Measurements from ENCODE around the gene PRKCB. TPM values are rescaled to one million over a fixed set of nuclear protein-coding genes. Genes with fewer than 3 reads are reported as not detected.

PRKCB gene
- total RNA-seq, 2 experiments from 2014 or later = 21.0 to 51.6 TPM

GRCh38 chr16:23833504-23833903 is 2.3 kb upstream of the PRKCB start:
- no TSS peak for BruUV-seq (replicated peaks)
- TF ChIP-seq EZH2phosphoT487 (IDR thresholded peaks at IDR 0.05; ENCODE audit: borderline replicate concordance, low read depth, low read length) = no peak
- TF ChIP-seq, protein P1, sequence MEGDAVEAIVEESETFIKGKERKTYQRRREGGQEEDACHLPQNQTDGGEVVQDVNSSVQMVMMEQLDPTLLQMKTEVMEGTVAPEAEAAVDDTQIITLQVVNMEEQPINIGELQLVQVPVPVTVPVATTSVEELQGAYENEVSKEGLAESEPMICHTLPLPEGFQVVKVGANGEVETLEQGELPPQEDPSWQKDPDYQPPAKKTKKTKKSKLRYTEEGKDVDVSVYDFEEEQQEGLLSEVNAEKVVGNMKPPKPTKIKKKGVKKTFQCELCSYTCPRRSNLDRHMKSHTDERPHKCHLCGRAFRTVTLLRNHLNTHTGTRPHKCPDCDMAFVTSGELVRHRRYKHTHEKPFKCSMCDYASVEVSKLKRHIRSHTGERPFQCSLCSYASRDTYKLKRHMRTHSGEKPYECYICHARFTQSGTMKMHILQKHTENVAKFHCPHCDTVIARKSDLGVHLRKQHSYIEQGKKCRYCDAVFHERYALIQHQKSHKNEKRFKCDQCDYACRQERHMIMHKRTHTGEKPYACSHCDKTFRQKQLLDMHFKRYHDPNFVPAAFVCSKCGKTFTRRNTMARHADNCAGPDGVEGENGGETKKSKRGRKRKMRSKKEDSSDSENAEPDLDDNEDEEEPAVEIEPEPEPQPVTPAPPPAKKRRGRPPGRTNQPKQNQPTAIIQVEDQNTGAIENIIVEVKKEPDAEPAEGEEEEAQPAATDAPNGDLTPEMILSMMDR (conservative IDR thresholded peaks at IDR 0.05; ENCODE audit: low read length) = no peak

GRCh38 chr16:23833960-23834685 is 1.7 kb upstream of the PRKCB start:
- no TSS peak for BruUV-seq (replicated peaks)
- intact Hi-C loops (cut with micrococcal nuclease; ENCODE audit: unreplicated experiment) = no loop called here
- CTCF ChIA-PET (ENCODE audit: unreplicated experiment) = no interaction called here

More at GRCh38 chr16:23833504-23833903, 2.3 kb upstream of the PRKCB start:
- Histone ChIP-seq H3K36me3 (ENCODE audit: insufficient read depth, low read length) (no peaks in the 10 kb centered on the region), H3K4me1 (ENCODE audit: insufficient read depth, low read length, poor library complexity, severe bottlenecking) (peaks cover 26% of the 10 kb centered on the region), H3K4me2 (ENCODE audit: low read length) (no peak overlapping the region), H3K9me2 (ENCODE audit: insufficient read depth, low read length) (no peaks in the 10 kb centered on the region), H3K79me2 (ENCODE audit: insufficient read depth, low read depth, low read length) (no peaks in the 10 kb centered on the region), H2AFZ (ENCODE audit: low read length) (no peak overlapping the region), H3K9me3 (ENCODE audit: low read length) (peaks cover 22% of the 10 kb centered on the region; the same call in 1 of the 2 replicates), H3K4me3 (ENCODE audit: low read depth, low read length, poor library complexity, severe bottlenecking) (no peak overlapping the region), H3K27ac (ENCODE audit: low read depth, low read length, poor library complexity, severe bottlenecking) (no peak overlapping the region), H4K20me1 (ENCODE audit: insufficient read depth, low read length) (no peaks in the 10 kb centered on the region)
- POLR2A ChIA-PET = interaction anchor here (1.0 kb wide), 1 partner anchor 46 kb away, joined by 3 read pairs; no protein-coding TSS in a partner anchor
- intact Hi-C loops (cut with micrococcal nuclease; ENCODE audit: unreplicated experiment) = no loop called here
- no peak for DNase-seq (ENCODE audit: low spot score)
- CTCF ChIA-PET (ENCODE audit: unreplicated experiment) = no interaction called here

More at GRCh38 chr16:23833960-23834685, 1.7 kb upstream of the PRKCB start:
- Histone ChIP-seq H2AFZ (ENCODE audit: low read length) (no peak overlapping the region), H3K79me2 (ENCODE audit: insufficient read depth, low read depth, low read length) (no peaks in the 10 kb centered on the region), H3K4me2 (ENCODE audit: low read length) (no peak overlapping the region), H3K4me3 (ENCODE audit: low read depth, low read length, poor library complexity, severe bottlenecking) (no peak overlapping the region), H3K36me3 (ENCODE audit: insufficient read depth, low read length) (no peaks in the 10 kb centered on the region), H3K9me3 (ENCODE audit: low read length) (peaks cover 17% of the 10 kb centered on the region; the same call in 1 of the 2 replicates), H3K4me1 (ENCODE audit: insufficient read depth, low read length, poor library complexity, severe bottlenecking) (peaks cover 32% of the 10 kb centered on the region), H4K20me1 (ENCODE audit: insufficient read depth, low read length) (no peaks in the 10 kb centered on the region), H3K27ac (ENCODE audit: low read depth, low read length, poor library complexity, severe bottlenecking) (no peak overlapping the region), H3K9me2 (ENCODE audit: insufficient read depth, low read length) (no peaks in the 10 kb centered on the region)
- DNase-seq (ENCODE audit: low spot score) = no peak
- POLR2A ChIA-PET = interaction anchor here (0.9 to 1.0 kb wide), 2 partner anchors 21 to 45 kb away, joined by 3 read pairs; no protein-coding TSS in a partner anchor
- no peak for TF ChIP-seq EZH2phosphoT487 (IDR thresholded peaks at IDR 0.05; ENCODE audit: borderline replicate concordance, low read depth, low read length)
- TF ChIP-seq, protein P1 (conservative IDR thresholded peaks at IDR 0.05; ENCODE audit: low read length) = no peak

Measured in OCI-LY7 (cell line).